Stimulated activated naive CD4-positive, alpha-beta T cell (primary cell): ENCODE results near the gene NOB1.
A peak's percentile ranks its signal among the peaks of the same experiment; 100 is the strongest.
"Not testable (repeated sequence)": the region's sequence is repeated elsewhere in the genome, so short reads cannot be mapped to it uniquely, and the experiment has no call there.

ENCODE experiments used
- DNase-seq, 6 experiments: peaks; one replicate each; lab custom pipeline; 2025; lab: John Stamatoyannopoulos, UW

Gene NOB1

DNA sequence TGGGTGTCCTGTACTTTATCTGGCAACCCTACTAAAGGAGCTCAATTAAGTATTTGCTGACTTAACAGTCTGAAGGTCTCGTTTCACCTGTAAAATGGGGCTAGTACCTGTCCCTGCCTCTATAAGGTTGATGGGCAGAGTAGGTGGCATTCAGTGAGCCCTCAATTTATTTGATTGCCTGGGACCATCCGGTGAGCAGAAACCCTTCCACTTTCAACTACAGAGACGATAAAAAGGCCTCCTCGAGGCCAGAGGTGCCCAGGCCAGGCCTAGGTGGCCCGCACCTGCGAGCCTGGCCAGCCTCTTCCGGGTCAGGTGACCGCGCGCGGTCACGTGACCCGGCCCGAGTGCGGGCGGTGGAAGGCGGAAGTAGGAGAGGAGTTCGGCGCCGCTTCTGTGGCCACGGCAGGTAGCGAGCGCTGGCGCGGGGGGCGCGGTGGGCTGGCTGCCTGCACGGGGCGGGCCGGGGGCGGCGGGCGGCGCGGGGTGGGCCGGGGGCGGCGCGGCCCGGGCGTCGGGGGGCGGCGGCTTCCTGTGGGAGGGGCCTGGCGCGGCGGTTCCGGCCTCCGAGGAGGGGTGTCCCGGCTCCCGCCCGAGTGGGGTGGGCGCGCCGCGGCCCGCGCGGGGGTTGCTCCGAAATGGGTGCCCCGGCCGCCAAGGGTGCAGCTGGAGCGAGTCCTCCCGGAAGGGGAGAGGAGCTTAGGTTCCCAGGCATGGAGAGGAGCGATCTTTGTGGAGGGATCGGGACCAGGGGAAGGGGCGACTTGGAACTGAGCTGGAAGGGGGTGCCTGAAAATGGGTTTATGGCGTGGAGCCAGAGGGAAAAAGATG lies 7.5 kb upstream of the NOB1 start, which contains the start of gene WWP2:
WWP2 (plus strand) TSS at position 350 of the 831 bp plus-strand sequence. CDS start 24,679 bp downstream, outside the sequence.
- peak; percentile 61 to 90 (median 78) for DNase-seq

DNA sequence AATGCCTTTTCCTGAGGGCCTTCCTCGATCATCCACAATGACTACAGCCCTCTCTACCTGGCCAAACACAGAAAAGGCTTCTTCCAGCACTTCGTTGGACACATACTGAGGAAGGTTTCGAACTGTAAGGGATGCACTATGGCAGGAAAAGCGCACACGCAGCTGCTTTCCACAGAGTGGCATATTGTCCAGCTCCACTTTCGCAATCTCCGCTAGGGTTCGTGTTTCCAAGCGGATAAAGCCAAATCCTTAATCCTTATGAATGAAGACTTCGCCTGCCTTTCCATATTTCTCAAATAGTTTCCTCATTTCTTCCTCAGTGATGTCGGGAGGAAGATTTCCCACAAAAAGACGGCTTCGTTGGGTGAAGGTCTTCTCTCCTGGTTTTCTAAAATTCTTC lies 2.6 kb upstream of the NOB1 start:
- DNase-seq, result not testable (repeated sequence)

DNA sequence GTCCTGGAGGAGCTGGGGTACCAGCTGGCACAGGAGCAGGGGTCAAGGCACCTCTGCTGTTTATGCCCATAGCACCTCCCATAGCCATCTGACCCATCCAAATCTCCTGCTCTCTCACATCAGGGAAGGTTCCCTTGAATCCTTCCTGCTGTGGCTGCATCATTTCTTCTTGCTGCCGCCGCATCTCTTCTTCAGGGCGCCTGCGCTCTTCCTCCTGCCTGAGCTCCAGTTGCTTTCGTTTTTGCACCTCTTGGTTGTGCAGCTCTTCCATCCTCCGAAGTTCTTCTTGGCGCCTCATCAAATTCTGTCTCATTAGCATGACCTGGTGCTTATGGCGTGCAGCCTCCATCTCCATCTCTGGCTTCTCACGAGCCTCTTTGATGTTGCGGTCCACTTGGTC lies 2.0 kb upstream of the NOB1 start:
- no peak for DNase-seq

DNA sequence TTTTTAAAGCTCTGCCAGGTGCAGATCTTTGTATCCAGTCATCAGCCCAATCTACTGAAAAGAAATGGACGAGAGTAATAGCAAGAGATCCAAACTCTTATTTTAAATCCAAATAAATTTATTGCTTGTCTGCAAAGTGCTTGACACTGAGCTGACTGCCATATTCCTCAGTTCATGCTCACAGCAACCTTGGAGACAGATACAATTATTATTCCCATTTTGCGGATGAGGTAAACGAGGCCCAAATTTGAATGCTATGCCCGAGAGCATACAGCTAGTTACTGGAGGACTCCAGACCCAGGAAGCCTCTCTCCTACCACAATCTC lies 620 bp downstream of the NOB1 start:
- no peak for DNase-seq

DNA sequence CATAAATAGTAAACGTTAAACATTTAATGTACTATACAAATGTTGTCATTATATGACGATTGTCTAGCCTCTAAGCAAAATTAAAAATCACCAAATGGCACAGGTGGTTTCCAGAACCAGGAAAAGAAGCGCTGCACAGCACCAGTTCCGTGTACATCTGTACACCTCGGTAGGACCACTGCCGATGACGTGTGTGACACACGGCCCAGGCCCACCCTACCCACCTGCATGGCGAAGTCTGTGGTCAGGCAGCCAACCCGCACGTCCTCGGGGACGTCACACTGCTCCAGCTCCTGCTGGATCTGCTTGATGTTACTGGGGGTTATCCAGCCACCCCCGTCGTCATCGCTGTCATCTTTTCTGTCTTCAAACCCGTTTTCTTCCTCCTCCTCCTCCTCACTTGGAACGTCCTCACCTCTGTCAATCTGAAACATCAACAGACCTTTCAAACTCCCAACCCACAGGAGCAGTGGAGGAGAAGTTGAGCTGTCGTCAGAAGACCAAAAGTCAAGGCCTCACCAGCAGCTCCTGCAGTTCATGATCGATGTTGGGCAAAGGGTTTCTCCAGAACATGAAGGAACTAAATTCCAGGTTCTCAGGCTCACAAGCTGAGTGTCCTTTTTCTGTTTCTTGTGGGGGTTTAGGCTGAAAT lies 5.9 kb downstream of the NOB1 start:
- DNase-seq, result no peak

DNA sequence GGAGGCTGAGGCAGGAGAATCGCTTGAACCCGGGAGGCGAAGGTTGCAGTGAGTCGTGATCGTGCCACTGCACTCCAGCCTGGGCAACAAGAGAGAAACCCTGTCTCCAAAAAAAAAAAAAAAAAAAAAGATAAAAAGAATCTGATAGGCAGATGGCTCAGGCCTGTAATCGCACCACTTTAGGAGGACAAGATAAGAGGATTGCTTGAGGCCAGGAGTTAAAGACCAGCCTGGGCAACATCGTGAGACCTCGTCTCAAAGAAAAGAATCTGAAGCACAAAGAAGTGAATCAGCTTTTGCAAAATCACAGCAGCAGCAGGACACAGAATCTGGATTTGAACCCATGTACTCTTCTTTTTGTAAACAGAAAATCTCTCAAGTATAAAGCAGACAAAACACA lies 7.6 kb downstream of the NOB1 start:
- DNase-seq, result no peak

DNA sequence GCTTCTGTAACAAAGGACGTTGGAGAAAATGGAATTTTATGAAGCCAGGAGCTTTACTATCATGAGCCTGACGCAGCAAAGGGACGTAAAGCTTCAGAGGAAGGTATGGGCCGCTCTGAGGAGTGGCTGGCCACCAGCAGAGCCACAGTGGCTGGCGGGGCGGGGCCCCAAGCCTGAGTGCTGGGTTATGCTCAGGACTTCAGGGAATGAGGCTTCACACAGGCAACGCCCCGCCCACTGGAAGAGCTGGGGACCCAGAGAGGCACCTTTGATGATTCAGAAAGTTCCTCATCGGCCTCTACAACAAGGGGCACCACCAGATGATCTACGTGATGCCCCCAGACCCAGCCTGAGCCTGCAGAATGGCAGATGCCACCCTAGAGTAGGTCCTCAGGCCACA lies 8.8 kb downstream of the NOB1 start:
- no peak for DNase-seq

DNA sequence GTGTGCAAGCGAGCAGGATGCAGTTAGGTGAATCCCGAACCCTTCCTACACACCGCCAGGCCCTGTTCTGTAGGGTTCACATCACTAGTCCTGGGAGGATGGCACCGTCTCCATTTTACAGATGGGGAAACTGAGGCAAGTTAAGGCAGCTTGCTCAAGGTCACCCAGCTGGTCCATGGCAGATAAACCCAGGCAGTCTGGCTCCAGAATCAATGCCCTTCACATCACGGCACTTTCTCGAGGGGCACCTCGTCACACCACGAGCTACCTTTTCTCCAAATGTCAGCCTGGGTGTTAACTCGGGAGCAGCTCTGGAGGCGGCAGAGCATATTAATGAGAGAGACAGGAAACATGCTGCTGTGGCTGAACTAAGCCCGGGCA lies 9.5 kb downstream of the NOB1 start:
- no peak for DNase-seq

DNA sequence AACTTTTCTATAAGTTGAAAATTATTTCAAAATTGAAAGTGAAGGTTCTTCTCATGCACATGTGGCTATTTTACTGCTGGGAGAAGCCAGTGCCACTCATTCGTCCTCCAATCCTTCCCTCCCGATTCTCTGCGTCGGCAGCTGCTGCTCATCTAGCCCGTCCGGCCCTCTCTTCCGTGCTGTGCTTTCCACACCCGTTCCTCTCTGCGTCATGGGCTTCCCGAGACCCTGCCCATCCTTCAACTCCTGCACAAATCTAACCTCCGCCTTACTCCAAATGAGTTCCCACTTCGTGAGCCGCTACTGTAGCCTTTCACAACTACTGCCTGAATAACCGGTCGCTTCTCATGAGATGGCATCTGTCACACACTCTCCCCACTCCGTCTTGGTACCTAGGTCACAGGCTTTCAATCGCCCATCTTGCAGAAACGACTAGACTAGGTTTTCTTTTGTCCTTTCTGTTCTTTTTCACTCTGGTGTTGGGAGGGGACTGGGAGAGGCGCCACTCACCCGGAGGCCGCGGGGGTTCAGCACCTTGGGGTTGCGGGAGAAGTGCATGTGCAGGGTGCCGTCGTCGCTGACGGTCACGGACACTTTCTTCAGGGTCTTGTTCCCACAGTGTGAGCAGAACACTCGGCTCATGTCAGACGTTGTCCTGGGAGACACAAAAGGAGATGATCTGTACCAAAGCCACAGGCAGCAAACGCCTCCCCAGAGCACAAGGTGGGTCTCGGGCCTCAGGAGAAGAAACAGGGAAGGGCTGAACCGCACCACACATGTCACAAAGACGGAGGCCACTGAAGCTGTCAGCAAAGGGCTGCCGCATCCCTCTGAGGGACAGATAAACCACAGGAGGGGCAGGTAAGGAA lies 10.1 kb downstream of the NOB1 start:
- no peak for DNase-seq

DNA sequence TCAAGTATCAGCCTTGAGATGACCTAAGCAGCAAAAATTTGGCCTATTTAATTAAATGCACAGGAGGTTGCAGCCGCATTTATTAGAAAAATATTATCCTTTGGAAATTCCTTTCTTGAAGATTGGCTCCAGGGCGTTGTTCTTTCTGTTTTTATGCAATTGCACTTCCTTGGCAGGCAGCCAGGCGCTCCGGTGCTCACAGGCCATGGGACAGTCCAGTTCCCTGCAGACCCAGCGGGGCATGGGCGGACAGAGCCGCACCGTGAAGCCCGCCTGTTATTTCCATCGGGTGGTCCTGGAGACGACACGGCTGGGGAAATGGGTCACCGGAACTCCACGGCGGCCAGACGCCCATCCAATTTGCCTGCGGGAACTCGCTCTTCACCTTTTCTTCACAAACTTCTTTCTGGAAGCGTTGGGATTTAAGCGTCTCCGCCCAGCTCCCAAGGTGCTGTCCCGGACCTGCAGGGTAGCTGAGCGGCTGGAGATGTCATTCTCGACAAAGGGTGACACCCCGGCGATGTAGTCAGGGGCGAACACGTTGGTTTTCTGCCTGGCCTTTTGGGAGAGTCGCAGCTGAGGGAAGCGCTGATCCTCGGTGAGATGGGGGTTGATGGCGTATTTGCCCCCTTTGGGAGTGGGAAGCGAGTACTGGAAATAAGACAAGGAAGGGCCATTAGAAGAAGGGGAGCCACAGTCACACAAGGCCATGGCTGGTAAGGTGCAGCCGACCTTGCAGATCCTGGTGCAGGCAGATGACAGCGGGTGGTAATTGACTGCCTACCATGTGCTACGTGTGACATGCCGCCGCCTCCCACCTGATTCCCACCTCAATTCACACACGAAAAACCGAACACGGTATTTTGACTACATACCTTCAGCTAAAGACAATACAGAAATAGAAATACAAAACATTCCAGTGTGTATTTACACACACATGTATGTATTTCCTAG lies 12.5 kb downstream of the NOB1 start:
- no peak for DNase-seq

DNA sequence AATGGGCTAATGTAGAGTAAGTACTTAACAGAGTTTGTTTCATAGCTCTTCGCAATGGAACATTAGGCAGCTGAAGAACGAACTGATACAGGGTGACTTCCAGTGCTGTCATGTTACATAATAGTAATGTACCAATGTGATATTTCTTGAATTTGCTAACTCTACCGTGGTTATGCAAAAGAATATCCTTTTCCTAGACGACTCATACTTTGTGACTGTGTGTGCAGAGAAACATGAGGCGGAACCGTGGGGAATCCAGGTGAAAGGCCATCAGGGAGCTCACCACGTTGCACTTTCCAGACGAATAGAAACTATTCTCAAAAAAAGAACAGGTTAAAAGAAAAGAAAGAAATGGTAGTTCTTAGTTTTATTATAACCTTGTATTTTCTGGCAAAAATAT lies 13.2 kb downstream of the NOB1 start:
- no peak for DNase-seq

DNA sequence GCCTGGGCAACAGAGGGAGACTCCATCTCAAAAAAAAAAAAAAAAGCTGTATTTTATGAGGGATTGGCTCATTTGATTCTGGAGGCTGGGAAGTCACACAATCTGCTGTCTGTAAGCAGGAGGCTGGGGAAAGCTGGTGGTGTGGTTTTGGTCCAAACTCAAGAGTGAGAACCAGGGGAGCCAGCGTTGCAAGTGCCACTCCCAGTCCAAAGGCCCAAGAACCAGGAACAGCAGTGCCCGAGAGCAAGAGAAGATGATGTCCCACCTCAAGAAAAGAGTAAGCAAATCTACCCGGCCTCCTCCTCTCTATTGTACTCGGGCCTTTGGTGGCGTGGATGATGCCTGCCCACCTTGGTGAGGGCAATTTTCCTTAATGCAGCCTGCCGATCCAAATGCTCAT lies 22.6 kb downstream of the NOB1 start:
- no peak for DNase-seq

DNA sequence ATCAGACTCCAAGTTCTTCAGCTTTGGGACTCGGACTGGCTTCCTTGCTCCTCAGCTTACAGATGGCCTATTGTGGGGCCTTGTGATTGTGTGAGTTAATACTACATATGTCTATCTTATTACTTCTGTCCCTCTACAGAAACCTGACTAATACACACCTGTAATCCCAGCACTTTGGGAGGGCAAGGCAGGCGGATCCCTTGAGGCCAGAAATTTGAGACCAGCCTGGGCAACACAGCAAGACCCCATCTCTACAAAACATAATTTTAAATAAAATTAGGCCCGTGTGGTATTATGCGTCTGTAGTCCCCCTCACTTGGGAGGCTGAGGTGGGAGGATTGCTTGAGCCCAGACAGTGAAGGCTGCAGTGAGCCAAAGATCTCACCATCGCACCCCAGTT lies 23.4 kb downstream of the NOB1 start:
- not testable (repeated sequence) for DNase-seq

DNA sequence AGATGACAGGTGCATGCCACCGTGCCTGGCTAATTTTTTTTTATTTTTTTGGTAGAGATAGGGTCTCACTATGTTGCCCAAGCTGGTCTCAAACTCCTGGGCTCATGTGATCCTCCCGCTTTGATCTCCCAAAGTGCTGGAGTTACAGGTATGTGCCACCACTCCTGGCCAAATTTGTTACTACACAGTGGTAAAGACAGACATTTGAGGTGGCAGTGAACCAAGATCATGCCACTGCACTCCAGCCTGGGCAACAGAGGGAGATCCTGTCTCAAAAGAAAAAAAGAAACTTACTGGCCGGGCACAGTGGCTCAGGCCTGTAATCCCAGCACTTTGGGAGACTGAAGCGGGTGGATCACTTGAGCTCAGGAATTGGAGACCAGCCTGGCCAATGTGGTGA lies 25.7 kb downstream of the NOB1 start:
- not testable (repeated sequence) for DNase-seq

DNA sequence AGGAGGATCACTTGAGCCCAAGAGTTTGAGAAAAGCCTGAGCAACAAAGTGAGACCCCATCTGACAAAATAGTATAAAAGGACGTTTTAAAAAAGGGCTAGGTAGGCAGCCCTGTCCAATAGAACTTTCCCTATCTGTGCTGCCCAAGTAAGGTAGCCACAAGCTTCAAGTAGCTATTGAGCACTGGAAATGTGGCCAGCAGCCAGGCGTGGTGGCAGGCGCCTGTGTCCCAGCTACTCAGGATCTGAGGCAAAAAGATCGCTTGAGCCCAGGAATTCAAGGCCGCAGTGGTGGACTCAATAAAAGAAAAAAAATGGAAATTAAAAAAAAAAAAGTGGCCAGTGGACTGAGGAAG lies 26.8 kb downstream of the NOB1 start:
- no peak for DNase-seq

DNA sequence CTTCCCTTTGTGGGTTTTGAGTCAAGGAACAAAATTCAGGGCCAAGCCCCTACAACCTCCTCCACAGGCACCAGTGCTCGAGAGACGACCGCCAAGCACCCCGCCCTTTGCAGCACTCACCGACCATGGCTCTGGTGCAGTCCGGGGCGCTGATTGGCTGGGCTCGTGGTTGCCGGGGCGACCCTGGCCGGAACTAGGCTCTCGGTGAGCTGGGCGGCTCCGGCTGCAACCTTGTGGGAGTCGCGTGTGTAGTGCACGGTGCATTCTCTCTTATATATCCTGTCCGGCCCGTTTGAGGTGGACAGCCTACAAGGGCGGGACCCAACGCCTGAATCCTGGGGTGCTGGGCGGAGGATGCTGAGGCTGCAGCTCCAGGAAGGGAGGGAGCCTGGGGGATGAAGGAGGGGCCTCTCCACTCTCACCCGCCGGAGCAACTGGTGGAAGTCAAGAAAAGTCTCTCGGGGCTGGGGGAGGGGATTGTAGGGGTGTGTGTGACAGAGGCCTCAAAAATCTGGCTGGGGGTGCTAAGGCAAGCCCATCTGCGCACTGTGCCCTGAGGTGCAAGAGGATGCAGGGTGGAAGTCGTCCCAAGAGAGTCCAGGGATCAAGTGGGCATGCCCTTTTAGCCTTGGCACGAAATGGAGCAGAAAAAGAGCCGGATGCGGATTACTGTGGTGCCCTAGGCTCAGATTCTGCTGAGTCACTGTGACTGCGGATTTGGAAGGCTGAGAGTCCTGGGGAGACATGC lies 28.2 kb downstream of the NOB1 start, which contains the start of gene NQO1:
NQO1 (minus strand) TSS at position 248 of the 748 bp plus-strand sequence; CDS start at position 127, 121 bp downstream.
- peak; percentile 60 to 78 (median 72) for DNase-seq

DNA sequence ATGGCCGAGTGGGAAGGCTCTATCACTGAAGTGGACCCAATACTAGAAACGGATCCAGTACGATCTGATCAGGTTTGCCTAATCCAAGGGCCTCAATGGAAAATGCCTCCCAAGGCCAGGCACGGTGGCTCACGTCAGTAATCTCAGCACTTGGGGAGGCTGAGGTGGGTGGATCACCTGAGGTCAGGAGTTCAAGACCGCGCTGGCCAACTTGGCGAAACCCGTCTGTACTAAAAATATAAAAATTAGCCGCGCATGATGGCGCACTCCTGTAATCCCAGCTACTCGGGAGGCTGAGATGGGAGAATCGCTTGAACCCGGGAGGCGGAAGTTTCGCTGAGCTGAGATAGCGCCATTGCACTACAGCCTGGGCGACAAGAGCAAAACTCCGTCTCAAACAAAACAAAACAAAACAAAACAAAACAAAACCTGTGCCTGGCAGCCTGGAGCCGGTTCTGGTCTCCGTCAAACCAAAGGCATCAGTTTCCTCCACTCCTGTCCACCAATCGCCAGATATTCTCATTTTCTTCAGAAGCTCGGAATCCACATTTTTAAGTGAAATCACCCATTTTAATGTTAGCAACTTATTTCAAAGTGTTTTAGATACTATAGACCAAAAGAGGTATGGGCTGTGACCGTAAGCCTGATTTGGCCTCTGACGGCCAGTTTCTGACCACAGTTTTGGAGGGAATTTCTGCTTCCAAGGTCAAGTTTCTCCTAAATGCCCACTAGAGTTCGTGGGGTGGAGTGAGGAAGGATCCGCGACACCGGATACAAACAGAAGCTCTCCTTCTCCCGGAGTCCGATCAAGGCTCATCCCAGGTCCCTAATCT lies 29.0 kb downstream of the NOB1 start:
- no peak for DNase-seq

DNA sequence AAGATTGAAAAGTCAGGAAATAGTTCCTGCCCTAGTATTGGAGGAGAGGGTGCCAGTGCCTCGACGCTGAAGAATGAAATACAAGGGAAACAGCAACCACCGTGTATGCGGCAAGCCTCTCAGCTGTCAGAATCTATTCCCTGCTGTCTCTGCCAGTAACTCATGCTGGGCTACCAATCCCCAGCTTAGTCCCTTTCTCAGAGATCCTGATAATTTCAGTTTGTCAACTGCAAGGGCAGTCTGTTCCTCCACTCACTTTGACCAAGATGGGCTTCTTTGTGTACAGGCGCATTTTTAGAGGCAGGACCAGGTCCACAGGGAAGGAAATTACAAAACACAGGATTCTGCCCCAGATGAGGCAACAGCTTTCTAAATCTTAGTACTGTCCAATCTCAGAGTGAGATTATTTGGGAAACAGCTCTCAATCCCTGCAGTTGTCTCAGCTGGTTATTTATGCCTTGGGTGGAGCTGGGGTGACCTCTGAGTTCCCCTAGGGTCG lies 29.7 kb downstream of the NOB1 start:
- no peak for DNase-seq

DNA sequence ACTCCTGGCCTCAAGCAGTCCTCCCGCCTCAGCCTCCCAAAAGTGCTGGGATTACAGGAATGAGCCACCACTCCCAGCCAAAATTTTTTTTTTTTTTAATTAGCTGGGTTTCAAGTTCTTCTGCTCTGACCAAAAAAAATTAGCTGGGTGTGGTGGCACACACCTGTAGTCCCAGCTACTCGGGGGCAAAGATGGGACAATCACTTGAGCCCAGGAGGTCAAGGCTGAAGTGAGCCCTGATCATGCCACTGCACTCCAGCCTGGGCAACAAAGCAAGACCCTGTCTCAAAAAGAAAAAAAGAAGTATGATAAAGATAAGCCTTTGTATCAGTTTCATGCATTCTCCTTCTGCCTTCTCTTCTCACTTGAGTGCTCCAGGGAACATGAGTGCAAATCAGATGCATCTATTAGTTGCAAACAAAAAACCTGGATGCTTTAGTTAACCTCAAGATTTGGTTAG lies 30.3 kb downstream of the NOB1 start:
- DNase-seq, result no peak
